HCEC 1CT (cell line): ENCODE data around the gene PRDM2.

ENCODE experiments used
- DNase-seq: peaks from one replicate; pipeline ENCODE4 v3.0.0-alpha.2; 2017

Gene PRDM2

GRCh38 chr1:13769830-13770229, 69.8 kb downstream of the PRDM2 start:
- DNase-seq = no peak

GRCh38 chr1:13770743-13771142, 70.8 kb downstream of the PRDM2 start:
- DNase-seq = no peak

GRCh38 chr1:13771745-13772144, 71.8 kb downstream of the PRDM2 start:
- no peak for DNase-seq

GRCh38 chr1:13772271-13772670, 72.3 kb downstream of the PRDM2 start:
- no peak for DNase-seq

- no peak for DNase-seq
Measured at GRCh38 chr1:13774121-13774520, 74.1 kb downstream of the PRDM2 start.

- DNase-seq = no peak
Measured at GRCh38 chr1:13775459-13775858, 75.5 kb downstream of the PRDM2 start.

GRCh38 chr1:13775916-13776315, 75.9 kb downstream of the PRDM2 start:
- DNase-seq = no peak

- no peak for DNase-seq
Measured at GRCh38 chr1:13778431-13778830, 78.4 kb downstream of the PRDM2 start.

- DNase-seq = peak; percentile 7
Measured at GRCh38 chr1:13779930-13780329, 79.9 kb downstream of the PRDM2 start.

GRCh38 chr1:13780780-13781179, 80.8 kb downstream of the PRDM2 start:
- DNase-seq = no peak

- no peak for DNase-seq
Measured at GRCh38 chr1:13781228-13781627, 81.2 kb downstream of the PRDM2 start.

GRCh38 chr1:13781907-13782633, 82.1 kb downstream of the PRDM2 start:
- DNase-seq = peak; percentile 51

- DNase-seq = no peak
Measured at GRCh38 chr1:13782634-13783360, 82.8 kb downstream of the PRDM2 start.

GRCh38 chr1:13783551-13783950, 83.6 kb downstream of the PRDM2 start:
- no peak for DNase-seq

GRCh38 chr1:13784971-13785370, 85.0 kb downstream of the PRDM2 start:
- no peak for DNase-seq

- no peak for DNase-seq
Measured at GRCh38 chr1:13786541-13786940, 86.6 kb downstream of the PRDM2 start.

- no peak for DNase-seq
Measured at GRCh38 chr1:13788795-13789194, 88.8 kb downstream of the PRDM2 start.

- no peak for DNase-seq
Measured at GRCh38 chr1:13790290-13791030, 90.5 kb downstream of the PRDM2 start.

- peak; percentile 5 for DNase-seq
Measured at GRCh38 chr1:13792419-13792818, 92.4 kb downstream of the PRDM2 start.

GRCh38 chr1:13793088-13793730, 93.2 kb downstream of the PRDM2 start:
- no peak for DNase-seq

GRCh38 chr1:13794231-13795187, 94.5 kb downstream of the PRDM2 start:
- no peak for DNase-seq

GRCh38 chr1:13797397-13797796, 97.4 kb downstream of the PRDM2 start:
- no peak for DNase-seq
